Measurements from ENCODE around the gene MYL6.

- TF ChIP-seq GABPA (IDR thresholded peaks at IDR 0.05; ENCODE audit: low read depth) (no peak), POLR2AphosphoS5 (IDR thresholded peaks at IDR 0.05; ENCODE audit: low read depth) (no peak), CTCF (IDR thresholded peaks at IDR 0.05; ENCODE audit: insufficient read depth, low read length) (no peak)
Observed at GRCh38 chr12:56186957-56187356, 28.8 kb downstream of the MYL6 start.

Measured in HL-60 (cell line).